MM.1S (cell line): ENCODE measurements around the gene ATG3.

Experiments
- CTCF ChIP-seq: fragments of 300-600 bp; sonication (generic); IDR thresholded peaks from 2 replicates; pipeline ENCODE4 v1.5.1; 2016; ENCODE audit warnings: antibody characterized with exemption, low read length, mixed read lengths
- EZH2 ChIP-seq: fragments of 300-600 bp; sonication (generic); optimal IDR thresholded peaks from 2 replicates; pipeline ENCODE3; 2017; ENCODE audit warnings: low read depth, mild to moderate bottlenecking, antibody characterized with exemption, low read length, mixed read lengths

GRCh38 chr3:112505907-112506306 is 55.9 kb downstream of the ATG3 start:
- TF ChIP-seq CTCF (no peak), EZH2 (no peak)
